ENCODE results near the gene P2RX5.
"Not testable (repeated sequence)": the region's sequence is repeated elsewhere in the genome, so short reads cannot be mapped to it uniquely, and the experiment has no call there.

Gene P2RX5

DNA sequence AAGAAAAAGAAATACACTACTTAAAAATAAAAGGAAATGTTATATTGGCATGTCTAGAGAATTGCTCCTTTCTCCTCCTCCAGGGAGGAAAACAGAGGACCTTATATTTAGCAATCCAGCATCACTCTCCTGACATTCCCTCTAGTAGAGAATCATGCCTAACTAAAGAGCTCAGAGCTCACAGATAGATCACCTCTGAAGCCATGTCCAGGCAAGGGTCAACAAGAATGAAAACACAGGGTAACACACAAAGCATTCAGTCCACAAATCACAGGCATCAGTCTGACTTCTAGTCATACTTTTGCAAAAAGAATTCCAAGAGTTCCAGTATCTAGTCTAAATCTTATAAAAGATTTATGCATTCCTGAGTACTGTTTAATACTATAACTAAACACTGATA, 23.3 kb upstream of the P2RX5 start:
- H3K4me3 ChIP-seq (ENCODE audit: low read depth, low read length): no peak overlapping the region
- TF ChIP-seq, protein P1, sequence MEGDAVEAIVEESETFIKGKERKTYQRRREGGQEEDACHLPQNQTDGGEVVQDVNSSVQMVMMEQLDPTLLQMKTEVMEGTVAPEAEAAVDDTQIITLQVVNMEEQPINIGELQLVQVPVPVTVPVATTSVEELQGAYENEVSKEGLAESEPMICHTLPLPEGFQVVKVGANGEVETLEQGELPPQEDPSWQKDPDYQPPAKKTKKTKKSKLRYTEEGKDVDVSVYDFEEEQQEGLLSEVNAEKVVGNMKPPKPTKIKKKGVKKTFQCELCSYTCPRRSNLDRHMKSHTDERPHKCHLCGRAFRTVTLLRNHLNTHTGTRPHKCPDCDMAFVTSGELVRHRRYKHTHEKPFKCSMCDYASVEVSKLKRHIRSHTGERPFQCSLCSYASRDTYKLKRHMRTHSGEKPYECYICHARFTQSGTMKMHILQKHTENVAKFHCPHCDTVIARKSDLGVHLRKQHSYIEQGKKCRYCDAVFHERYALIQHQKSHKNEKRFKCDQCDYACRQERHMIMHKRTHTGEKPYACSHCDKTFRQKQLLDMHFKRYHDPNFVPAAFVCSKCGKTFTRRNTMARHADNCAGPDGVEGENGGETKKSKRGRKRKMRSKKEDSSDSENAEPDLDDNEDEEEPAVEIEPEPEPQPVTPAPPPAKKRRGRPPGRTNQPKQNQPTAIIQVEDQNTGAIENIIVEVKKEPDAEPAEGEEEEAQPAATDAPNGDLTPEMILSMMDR (IDR thresholded peaks at IDR 0.05; ENCODE audit: insufficient read depth, low read length, missing control alignments): no peak
- ChIA-PET POLR2A (no interaction called here), CTCF (interaction anchor here (0.7 to 8.0 kb wide), 3 partner anchors 17 to 108 kb away, joined by 3 to 88 read pairs (median 3); no protein-coding TSS in a partner anchor)
- no peak for DNase-seq (ENCODE audit: low read depth, low spot score)

DNA sequence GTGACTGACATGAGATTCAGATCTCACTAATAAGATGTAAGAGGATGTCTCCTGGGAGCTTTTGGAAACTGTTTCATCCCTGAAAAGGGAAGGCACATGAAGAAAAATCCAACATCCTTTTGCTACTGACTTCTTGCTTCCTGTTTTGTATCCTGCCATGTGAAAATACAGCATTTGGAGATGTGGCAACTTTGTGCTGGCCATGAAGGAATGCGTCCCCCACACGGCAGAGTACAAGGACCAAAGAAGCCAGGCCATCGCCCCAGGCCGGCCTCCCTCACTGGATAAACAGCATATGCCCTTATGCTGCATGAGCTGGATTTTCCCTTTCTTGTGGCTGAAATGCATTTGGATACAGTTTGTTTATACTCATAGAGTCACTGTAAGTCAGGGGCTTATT, 22.2 kb upstream of the P2RX5 start:
- no peak for DNase-seq (ENCODE audit: low read depth, low spot score)
- TF ChIP-seq, protein P1 (IDR thresholded peaks at IDR 0.05; ENCODE audit: insufficient read depth, low read length, missing control alignments): no peak
- ChIA-PET CTCF (interaction anchor here (1.4 to 8.0 kb wide), 2 partner anchors 18 to 109 kb away, joined by 3 to 88 read pairs; no protein-coding TSS in a partner anchor), POLR2A (no interaction called here)
- no peak overlapping the region for H3K4me3 ChIP-seq (ENCODE audit: low read depth, low read length)

DNA sequence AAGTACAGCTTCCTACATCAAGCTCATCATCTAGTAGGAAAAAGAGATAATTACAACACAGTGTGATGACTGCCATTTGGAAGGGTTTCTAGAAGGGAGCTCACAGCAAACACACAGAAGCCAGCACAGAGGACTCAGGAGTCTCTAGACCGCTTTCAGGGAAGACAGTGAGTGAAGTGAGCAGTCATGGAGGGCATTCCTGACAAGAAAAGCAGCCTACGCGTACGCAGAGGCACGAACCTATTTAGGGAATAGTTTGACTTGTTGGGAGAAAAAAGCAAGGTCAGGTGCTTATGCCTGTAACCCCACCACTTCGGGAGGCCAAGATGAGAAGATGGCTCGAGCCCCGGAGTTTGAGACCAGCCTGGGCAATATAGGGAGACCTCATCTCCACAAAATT, 19.3 kb upstream of the P2RX5 start:
- ChIA-PET POLR2A (no interaction called here), CTCF (interaction anchor here (2.2 kb wide), 1 partner anchor 8 kb away, joined by 6 read pairs; the partner anchor contains the start of gene HASPIN)
- DNase-seq (ENCODE audit: low read depth, low spot score): no peak
- TF ChIP-seq, protein P1 (IDR thresholded peaks at IDR 0.05; ENCODE audit: insufficient read depth, low read length, missing control alignments): no peak
- H3K4me3 ChIP-seq (ENCODE audit: low read depth, low read length): no peak overlapping the region

DNA sequence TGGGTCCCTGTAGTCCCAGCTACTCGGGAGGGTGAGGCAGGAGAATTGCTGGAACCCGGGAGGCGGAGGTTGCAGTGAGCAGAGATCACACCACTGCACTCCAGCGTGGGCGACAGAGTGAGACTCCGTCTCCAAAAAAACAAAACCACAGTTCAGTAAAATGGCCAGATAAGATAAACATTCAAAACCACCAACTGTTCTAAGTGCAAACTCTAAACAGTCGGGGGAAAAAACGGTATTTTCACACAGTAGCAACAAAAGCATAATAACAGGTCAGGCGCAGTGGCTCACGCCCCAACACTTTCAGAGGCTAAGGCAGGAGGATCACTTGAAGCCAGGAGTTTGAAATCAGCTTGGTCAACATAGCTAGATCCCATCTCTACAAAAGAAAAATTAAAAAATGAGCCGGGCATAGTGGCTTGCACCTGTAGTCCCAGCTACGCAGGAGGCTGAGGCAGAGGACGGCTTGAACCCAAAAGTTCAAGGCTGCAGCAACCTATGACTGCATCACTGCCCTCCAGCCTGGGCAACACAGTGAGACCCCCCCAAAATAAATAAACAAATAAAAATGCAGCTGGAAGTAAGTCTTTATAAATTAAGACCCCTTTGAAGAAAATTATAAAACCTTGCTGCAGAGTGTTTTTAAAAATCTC, 17.0 kb upstream of the P2RX5 start:
- H3K4me3 ChIP-seq (ENCODE audit: low read depth, low read length): no peak overlapping the region
- DNase-seq (ENCODE audit: low read depth, low spot score): no peak
- ChIA-PET CTCF (no interaction called here), POLR2A (no interaction called here)
- TF ChIP-seq, protein P1 (IDR thresholded peaks at IDR 0.05; ENCODE audit: insufficient read depth, low read length, missing control alignments): no peak

DNA sequence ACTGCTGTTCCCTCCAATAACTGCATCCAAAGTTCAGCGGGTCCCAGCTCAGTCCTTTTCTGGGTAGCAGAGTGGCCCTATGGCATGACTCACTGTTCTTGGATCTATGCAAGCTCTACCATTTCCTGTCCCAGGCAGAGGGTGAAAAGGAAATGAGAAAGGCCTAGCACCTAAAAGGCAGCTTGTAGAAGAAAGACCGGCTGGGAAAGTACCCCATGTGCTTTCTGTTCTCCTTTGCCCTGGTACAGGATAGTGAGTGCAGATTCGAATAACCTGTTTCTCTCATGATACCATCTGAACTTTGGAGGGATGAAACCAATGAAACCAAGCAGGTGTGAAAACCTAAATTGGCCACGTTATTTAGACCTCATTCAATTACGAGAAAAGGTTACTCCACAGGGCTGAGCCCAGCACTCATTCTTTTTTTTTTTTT, 15.0 kb upstream of the P2RX5 start:
- H3K4me3 ChIP-seq (ENCODE audit: low read depth, low read length): no peak overlapping the region
- CTCF ChIA-PET: interaction anchor here (0.6 to 1.5 kb wide), 3 partner anchors 10 to 117 kb away, joined by 3 to 7 read pairs (median 3); no protein-coding TSS in a partner anchor
- POLR2A ChIA-PET: interaction anchor here (0.6 to 0.7 kb wide), 2 partner anchors 16 to 135 kb away, joined by 3 read pairs; no protein-coding TSS in a partner anchor

DNA sequence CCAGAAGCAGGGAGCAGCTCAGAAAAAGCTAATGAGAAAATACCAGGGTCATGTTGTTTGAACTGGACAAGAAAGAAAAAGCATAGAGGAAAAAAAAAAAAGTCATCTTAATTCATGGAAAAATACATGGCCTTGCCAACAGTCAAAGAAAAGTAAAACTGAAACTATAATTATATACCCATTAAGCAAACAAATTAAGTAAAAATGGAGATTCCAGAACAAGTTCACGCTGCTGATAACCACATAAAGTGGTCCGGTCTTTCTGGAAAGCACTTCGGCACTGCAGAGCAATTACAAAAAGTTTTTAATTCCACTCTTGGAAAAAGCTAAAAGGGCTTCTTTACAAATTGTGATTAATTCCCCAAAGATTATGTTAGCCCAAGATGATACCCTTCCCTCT, 12.4 kb upstream of the P2RX5 start:
- POLR2A ChIA-PET: interaction anchor here (1.1 kb wide), 1 partner anchor 40 kb away, joined by 3 read pairs; the partner anchor contains the start of gene TAX1BP3
- DNase-seq (ENCODE audit: low read depth, low spot score): no peak
- TF ChIP-seq, protein P1 (IDR thresholded peaks at IDR 0.05; ENCODE audit: insufficient read depth, low read length, missing control alignments): no peak
- no peak overlapping the region for H3K4me3 ChIP-seq (ENCODE audit: low read depth, low read length)
- CTCF ChIA-PET: no interaction called here

More for the DNA sequence above, 15.0 kb upstream of the P2RX5 start:
- TF ChIP-seq, protein P1 (IDR thresholded peaks at IDR 0.05; ENCODE audit: insufficient read depth, low read length, missing control alignments): no peak
- no peak for DNase-seq (ENCODE audit: low read depth, low spot score)

DNA sequence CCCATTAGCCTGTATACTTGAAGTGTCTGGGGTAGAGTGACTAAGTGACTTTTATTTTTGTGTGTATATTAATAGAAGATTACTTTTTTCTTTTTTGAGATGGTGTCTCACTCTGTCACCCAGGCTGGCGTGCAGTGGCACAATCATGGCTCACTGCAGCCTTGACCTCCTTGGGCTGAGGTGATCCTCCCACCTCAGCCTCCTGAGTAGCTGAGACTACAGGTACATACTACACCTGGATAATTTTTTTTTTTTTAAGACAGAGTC, 9.7 kb upstream of the P2RX5 start:
- POLR2A ChIA-PET; DNase-seq (ENCODE audit: low read depth, low spot score); H3K4me3 ChIP-seq (ENCODE audit: low read depth, low read length); CTCF ChIA-PET: not testable (repeated sequence)

Measured in AG04449 (cell line).